ENCODE data around the gene TMEM132E.

The TMEM132E gene

GRCh38 chr17:34569591-34569990 lies 9.8 kb upstream of the TMEM132E start:
- no peak for DNase-seq (ENCODE audit: low read depth in 2 of 2)

GRCh38 chr17:34570506-34570905 lies 8.9 kb upstream of the TMEM132E start:
- no peak for DNase-seq (ENCODE audit: low read depth in 2 of 2)

- DNase-seq (ENCODE audit: low read depth in 2 of 2): no peak
Measured at GRCh38 chr17:34571428-34572130, 7.8 kb upstream of the TMEM132E start.

- no peak for DNase-seq (ENCODE audit: low read depth in 2 of 2)
Measured at GRCh38 chr17:34572483-34572882, 6.9 kb upstream of the TMEM132E start.

GRCh38 chr17:34575182-34575581 lies 4.2 kb upstream of the TMEM132E start:
- DNase-seq (ENCODE audit: low read depth in 2 of 2): no peak

- DNase-seq (ENCODE audit: low read depth in 2 of 2): no peak
Measured at GRCh38 chr17:34578016-34578415, 1.4 kb upstream of the TMEM132E start.

GRCh38 chr17:34578656-34579016 lies 746 bp upstream of the TMEM132E start:
- no peak for DNase-seq (ENCODE audit: low read depth in 2 of 2)

- no peak for DNase-seq (ENCODE audit: low read depth in 2 of 2)
Measured at GRCh38 chr17:34579979-34580684, 750 bp downstream of the TMEM132E start.

- no peak for DNase-seq (ENCODE audit: low read depth in 2 of 2)
Measured at GRCh38 chr17:34580685-34581445, 1.5 kb downstream of the TMEM132E start.

GRCh38 chr17:34581446-34582184 lies 2.2 kb downstream of the TMEM132E start:
- DNase-seq (ENCODE audit: low read depth in 2 of 2): no peak

- no peak for DNase-seq (ENCODE audit: low read depth in 2 of 2)
Measured at GRCh38 chr17:34582185-34582900, 3.0 kb downstream of the TMEM132E start.

GRCh38 chr17:34582901-34583245 lies 3.5 kb downstream of the TMEM132E start:
- no peak for DNase-seq (ENCODE audit: low read depth in 2 of 2)

GRCh38 chr17:34584805-34585416 lies 5.5 kb downstream of the TMEM132E start:
- no peak for DNase-seq (ENCODE audit: low read depth in 2 of 2)

GRCh38 chr17:34586346-34586846 lies 7.0 kb downstream of the TMEM132E start:
- no peak for DNase-seq (ENCODE audit: low read depth in 2 of 2)

GRCh38 chr17:34588266-34588665 lies 8.9 kb downstream of the TMEM132E start:
- DNase-seq (ENCODE audit: low read depth in 2 of 2): no peak

- DNase-seq (ENCODE audit: low read depth in 2 of 2): no peak
Measured at GRCh38 chr17:34589120-34589965, 10.0 kb downstream of the TMEM132E start.

- no peak for DNase-seq (ENCODE audit: low read depth in 2 of 2)
Measured at GRCh38 chr17:34592002-34592401, 12.6 kb downstream of the TMEM132E start.

GRCh38 chr17:34596920-34597319 lies 17.5 kb downstream of the TMEM132E start:
- DNase-seq (ENCODE audit: low read depth in 2 of 2): no peak

- DNase-seq (ENCODE audit: low read depth in 2 of 2): no peak
Measured at GRCh38 chr17:34598161-34598776, 18.9 kb downstream of the TMEM132E start.
